Mesendoderm (in vitro differentiated cells): ENCODE data around the gene CNPY4.

Source experiments
- DNase-seq: peaks from one replicate; pipeline ENCODE4 v3.0.0; 2013
- H2AK5ac ChIP-seq: 2 replicates; pipeline ENCODE4 v1.6.1; 2013; ENCODE audit warnings: low read length, inconsistent platforms
- H2BK120ac ChIP-seq: 2 replicates; pipeline ENCODE4 v1.6.1; 2013; ENCODE audit warnings: low read depth, mild to moderate bottlenecking, low read length, moderate library complexity, mixed read lengths
- H2BK15ac ChIP-seq: replicated peaks from 2 replicates; pipeline ENCODE4 v1.6.1; 2013; ENCODE audit warnings: low read depth, mild to moderate bottlenecking, moderate library complexity
- H2BK5ac ChIP-seq: 2 replicates; pipeline ENCODE4 v1.6.1; 2013; ENCODE audit warnings: low read length, inconsistent platforms
- H3K18ac ChIP-seq: 2 replicates; pipeline ENCODE4 v1.6.1; 2013; ENCODE audit warnings: mild to moderate bottlenecking, low read length, mixed read lengths
- H3K23ac ChIP-seq: one replicate; pipeline ENCODE4 v1.6.1; 2013; ENCODE audit warnings: low read length
- H3K27ac ChIP-seq: 2 replicates; pipeline ENCODE4 v1.5.1; 2013; ENCODE audit warnings: low read depth, mild to moderate bottlenecking, inconsistent platforms, low read length, moderate library complexity
- H3K27me3 ChIP-seq: 2 replicates; pipeline ENCODE4 v1.6.1; 2013; ENCODE audit warnings: low read length, control low read depth, mild to moderate bottlenecking, inconsistent platforms; ENCODE audit not compliant: insufficient read depth, poor library complexity
- H3K36me3 ChIP-seq: 2 replicates; pipeline ENCODE4 v1.6.1; 2013; ENCODE audit warnings: low read length, inconsistent platforms; ENCODE audit not compliant: control insufficient read depth, insufficient read depth
- H3K4ac ChIP-seq: one replicate; pipeline ENCODE4 v1.6.1; 2013; ENCODE audit warnings: low read depth, mild to moderate bottlenecking, low read length, moderate library complexity
- H3K4me1 ChIP-seq: 2 replicates; pipeline ENCODE4 v1.6.1; 2013; ENCODE audit warnings: low read depth, low read length, inconsistent platforms; ENCODE audit not compliant: control insufficient read depth
- H3K4me2 ChIP-seq: 2 replicates; pipeline ENCODE4 v1.6.1; 2013; ENCODE audit warnings: low read length
- H3K4me3 ChIP-seq: 2 replicates; pipeline ENCODE4 v1.5.1; 2013; ENCODE audit warnings: mild to moderate bottlenecking, low read length
- H3K56ac ChIP-seq: one replicate; pipeline ENCODE4 v1.6.1; 2013; ENCODE audit warnings: low read length
- H3K79me1 ChIP-seq: 2 replicates; pipeline ENCODE4 v1.6.1; 2013; ENCODE audit warnings: low read length, inconsistent platforms
- H3K79me2 ChIP-seq: 2 replicates; pipeline ENCODE4 v1.6.1; 2013; ENCODE audit warnings: mild to moderate bottlenecking, low read length; ENCODE audit not compliant: control insufficient read depth, insufficient read depth
- H3K9ac ChIP-seq: 2 replicates; pipeline ENCODE4 v1.6.1; 2013; ENCODE audit warnings: low read length, inconsistent platforms
- H4K5ac ChIP-seq: one replicate; pipeline ENCODE4 v1.6.1; 2013; ENCODE audit warnings: low read length
- H4K8ac ChIP-seq: one replicate; pipeline ENCODE4 v1.6.1; 2013; ENCODE audit warnings: low read depth, mild to moderate bottlenecking, control low read depth, low read length, moderate library complexity
- WGBS: extraction: QIAGEN DNeasy Blood & Tissue Kit; methylation state at CpG from one replicate; pipeline ENCODE4 v1.1.7; 2013; ENCODE audit warnings: low lambda C conversion rate, missing lambda C conversion rate; ENCODE audit not compliant: insufficient coverage; ENCODE audit errors: extremely low coverage; 5-methylcytosine and 5-hydroxymethylcytosine counted together

The CNPY4 gene

DNA sequence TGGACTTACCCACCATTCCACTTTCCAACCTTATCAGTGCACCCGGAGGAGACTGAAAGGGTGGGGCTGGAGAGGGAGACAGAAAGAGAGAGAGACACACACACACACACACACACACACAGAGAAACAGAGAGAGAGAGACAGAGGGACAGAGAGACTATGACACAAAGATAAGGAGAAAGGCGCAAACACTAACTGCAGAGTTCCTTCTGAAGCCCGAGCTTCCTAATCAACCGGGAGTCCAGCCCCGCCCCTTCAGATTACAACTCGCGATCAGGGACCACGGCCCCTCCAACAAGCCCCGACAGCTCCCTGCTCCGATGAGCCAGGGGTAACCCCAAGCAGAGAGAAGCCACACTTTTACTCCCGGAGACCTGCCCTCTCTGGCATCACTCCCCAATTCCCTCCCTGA lies 48.5 kb downstream of the CNPY4 start:
- Histone ChIP-seq H3K56ac (peak overlapping the region; percentile 83), H3K23ac (no peak overlapping the region), H2BK5ac (peak overlapping the region; percentile 58), H3K4me3 (peak overlapping the region; percentile 32), H3K18ac (peak overlapping the region; percentile 8), H4K8ac (no peak overlapping the region), H3K27ac (peak overlapping the region; percentile 33), H2BK15ac (no peak overlapping the region), H2BK120ac (no peak overlapping the region), H2AK5ac (no peak overlapping the region), H4K5ac (no peak overlapping the region), H3K36me3 (no peaks in the 10 kb centered on the region), H3K79me2 (no peaks in the 10 kb centered on the region), H3K27me3 (no peaks in the 10 kb centered on the region), H3K79me1 (no peaks in the 10 kb centered on the region), H3K9ac (peak overlapping the region; percentile 66), H3K4me2 (peak overlapping the region; percentile 91), H3K4ac (peak overlapping the region; percentile 11), H3K4me1 (peaks cover 11% of the 10 kb centered on the region)
- DNase-seq, result peak; percentile 62
- WGBS, result no CpG with 5 or more reads among the region's 11 CpGs

- Histone ChIP-seq H4K5ac (no peak overlapping the region), H3K18ac (no peak overlapping the region), H3K27me3 (no peaks in the 10 kb centered on the region), H3K4ac (no peak overlapping the region), H3K27ac (no peak overlapping the region), H3K56ac (no peak overlapping the region), H3K4me2 (no peak overlapping the region), H2AK5ac (no peak overlapping the region), H2BK120ac (no peak overlapping the region), H3K9ac (no peak overlapping the region), H3K4me3 (no peak overlapping the region), H3K4me1 (peaks cover 11% of the 10 kb centered on the region), H2BK5ac (no peak overlapping the region), H2BK15ac (no peak overlapping the region), H4K8ac (no peak overlapping the region), H3K79me2 (no peaks in the 10 kb centered on the region), H3K23ac (no peak overlapping the region), H3K36me3 (no peaks in the 10 kb centered on the region), H3K79me1 (no peaks in the 10 kb centered on the region)
- DNase-seq, result no peak
- WGBS, result no CpG with 5 or more reads among the region's 11 CpGs
Measured at GRCh38 chr7:100169147-100169850, 49.9 kb downstream of the CNPY4 start.

DNA sequence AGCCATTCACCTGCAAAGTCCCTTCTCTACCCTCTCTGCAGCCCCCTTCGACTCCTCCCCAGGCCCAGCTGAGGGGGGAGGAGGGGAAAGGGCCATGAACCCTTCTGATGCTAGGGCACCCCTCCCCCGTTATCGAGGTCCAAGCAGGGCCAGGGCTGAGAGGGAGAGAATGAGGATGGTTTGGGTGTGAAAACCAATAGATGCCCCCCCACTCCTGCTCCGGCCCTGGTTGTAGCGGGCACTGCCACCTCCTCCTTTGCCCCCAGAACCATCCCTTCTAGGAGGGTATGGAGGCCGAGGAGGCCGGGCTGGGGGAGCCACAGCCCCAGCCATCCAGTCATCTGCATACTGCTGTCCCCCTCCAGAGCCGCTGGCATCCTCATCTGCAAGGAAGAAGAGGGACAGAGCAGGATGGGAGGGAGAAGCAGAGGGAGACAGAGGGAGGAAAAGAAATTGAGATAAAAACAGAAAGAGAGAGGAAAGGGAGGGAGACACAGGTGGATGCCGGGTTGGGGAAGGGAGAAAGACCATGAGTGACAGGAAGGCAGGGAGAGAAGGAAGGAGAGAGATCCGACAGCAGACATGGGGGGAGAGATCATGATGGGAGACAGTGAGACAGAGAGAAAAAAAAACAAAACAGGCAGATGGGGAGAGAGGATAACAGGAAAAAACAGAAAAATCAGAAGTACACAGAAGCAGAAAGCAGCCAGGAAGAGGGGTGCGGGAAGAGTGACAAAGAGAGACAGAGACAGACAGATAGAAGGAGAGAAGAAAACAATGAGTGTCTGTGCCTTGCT lies 50.9 kb downstream of the CNPY4 start:
- Histone ChIP-seq H3K56ac (no peak overlapping the region), H3K23ac (no peak overlapping the region), H3K36me3 (no peaks in the 10 kb centered on the region), H3K4ac (no peak overlapping the region), H2BK15ac (no peak overlapping the region), H2BK120ac (no peak overlapping the region), H3K9ac (no peak overlapping the region), H3K27me3 (no peaks in the 10 kb centered on the region), H2AK5ac (no peak overlapping the region), H3K4me1 (peaks cover 11% of the 10 kb centered on the region), H4K8ac (no peak overlapping the region), H4K5ac (no peak overlapping the region), H3K4me2 (no peak overlapping the region), H3K18ac (no peak overlapping the region), H2BK5ac (no peak overlapping the region), H3K79me1 (no peaks in the 10 kb centered on the region), H3K27ac (no peak overlapping the region), H3K79me2 (no peaks in the 10 kb centered on the region), H3K4me3 (no peak overlapping the region)
- WGBS, result no CpG with 5 or more reads among the region's 11 CpGs
- no peak for DNase-seq

DNA sequence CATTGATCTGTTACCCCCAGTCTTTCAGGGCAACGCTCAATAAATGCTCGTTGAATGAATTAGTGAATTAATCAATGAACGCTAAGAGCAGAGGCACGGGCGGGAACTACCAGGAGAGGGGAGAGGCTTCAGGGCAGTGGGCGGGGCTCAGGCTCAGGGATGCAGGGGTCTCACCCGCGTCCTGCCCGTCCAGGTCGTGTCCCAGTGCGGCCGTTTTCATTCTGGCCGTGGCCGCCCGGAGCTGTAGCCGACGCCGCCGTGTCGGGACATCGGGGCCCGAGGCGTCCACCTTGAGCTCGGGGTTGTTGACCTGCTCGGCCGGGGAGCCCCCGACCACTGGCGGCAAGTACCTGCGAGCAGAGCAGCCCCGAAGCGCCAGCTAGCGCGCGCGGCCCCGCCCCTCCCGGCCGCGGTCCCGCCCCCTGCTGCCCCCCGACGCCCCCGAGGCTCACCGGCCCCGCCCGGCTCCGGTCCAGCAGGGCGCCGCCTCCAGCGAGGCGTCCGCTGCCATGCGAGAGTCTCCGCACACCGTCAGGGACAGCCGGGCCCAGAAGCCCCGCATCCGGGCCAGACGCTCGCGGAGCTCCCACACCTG lies 51.8 kb downstream of the CNPY4 start:
- no peak overlapping the region for H3K4ac ChIP-seq
- no peak overlapping the region for H2AK5ac ChIP-seq
- peak overlapping the region; percentile 18 for H3K18ac ChIP-seq
- H3K4me2 ChIP-seq, result peak overlapping the region; percentile 58
- H3K79me1 ChIP-seq, result peaks cover 3% of the 10 kb centered on the region
- no peaks in the 10 kb centered on the region for H3K27me3 ChIP-seq
- H2BK5ac ChIP-seq, result no peak overlapping the region
- no peak overlapping the region for H4K8ac ChIP-seq
- DNase-seq, result peak; percentile 34
- no peaks in the 10 kb centered on the region for H3K79me2 ChIP-seq
- H2BK15ac ChIP-seq, result no peak overlapping the region
- no peak overlapping the region for H3K27ac ChIP-seq
- WGBS, result no CpG with 5 or more reads among the region's 61 CpGs
- H3K36me3 ChIP-seq, result no peaks in the 10 kb centered on the region
- no peak overlapping the region for H3K4me3 ChIP-seq
- H3K56ac ChIP-seq, result peak overlapping the region; percentile 22
- H3K9ac ChIP-seq, result peak overlapping the region; percentile 22
- no peak overlapping the region for H3K23ac ChIP-seq
- peaks cover 11% of the 10 kb centered on the region for H3K4me1 ChIP-seq
- no peak overlapping the region for H2BK120ac ChIP-seq
- no peak overlapping the region for H4K5ac ChIP-seq

GRCh38 chr7:100171840-100172239 lies 52.4 kb downstream of the CNPY4 start:
- Histone ChIP-seq H4K5ac (no peak overlapping the region), H2AK5ac (no peak overlapping the region), H3K4me2 (peak overlapping the region; percentile 4), H3K27ac (no peak overlapping the region), H3K4me3 (no peak overlapping the region), H3K4ac (no peak overlapping the region), H2BK15ac (no peak overlapping the region), H3K18ac (peak overlapping the region; percentile 18), H3K9ac (no peak overlapping the region), H2BK5ac (no peak overlapping the region), H3K56ac (no peak overlapping the region), H4K8ac (no peak overlapping the region), H2BK120ac (no peak overlapping the region), H3K79me2 (peaks cover 2% of the 10 kb centered on the region), H3K23ac (no peak overlapping the region), H3K79me1 (peaks cover 6% of the 10 kb centered on the region), H3K4me1 (peaks cover 12% of the 10 kb centered on the region), H3K27me3 (no peaks in the 10 kb centered on the region), H3K36me3 (no peaks in the 10 kb centered on the region)
- DNase-seq, result no peak
- no CpG with 5 or more reads among the region's 22 CpGs for WGBS
